BLaER1 treated with 17β-estradiol and CSF1 and Interleukin-3, amounts not matched to agents 10 nM and 100 nM (cell line): ENCODE results near the gene MDM1.

Source experiments
- H3K27ac ChIP-seq, 11 experiments: shearing (Covaris generic); formaldehyde crosslinking; 2 replicates each; pipeline ENCODE4 v1.8.1; 2022
- H3K27me3 ChIP-seq, 11 experiments: shearing (Covaris generic); formaldehyde crosslinking; 2 replicates each; pipeline ENCODE4 v1.8.1; 2022
- H3K36me3 ChIP-seq, 11 experiments: shearing (Covaris generic); formaldehyde crosslinking; 2 replicates each; pipeline ENCODE4 v1.8.1; 2022
- H3K4me1 ChIP-seq, 10 experiments: shearing (Covaris generic); formaldehyde crosslinking; 2 replicates each; pipeline ENCODE4 v1.8.1; 2022
- H3K4me2 ChIP-seq, 11 experiments: shearing (Covaris generic); formaldehyde crosslinking; 2 replicates each; pipeline ENCODE4 v1.8.1; 2022
- H3K4me3 ChIP-seq, 10 experiments: shearing (Covaris generic); formaldehyde crosslinking; 2 replicates each; pipeline ENCODE4 v1.8.1; 2022
- H3K9ac ChIP-seq, 11 experiments: shearing (Covaris generic); formaldehyde crosslinking; 2 replicates each; pipeline ENCODE4 v1.8.1; 2022
- H3K9me3 ChIP-seq, 11 experiments: shearing (Covaris generic); formaldehyde crosslinking; replicated peaks in 1 of 11; 2 replicates each; pipeline ENCODE4 v1.8.1; 2022
- H4K20me1 ChIP-seq, 11 experiments: shearing (Covaris generic); formaldehyde crosslinking; 2 replicates each; pipeline ENCODE4 v1.8.1; 2022
- Cebpa-rat ChIP-seq, 11 experiments: shearing (Covaris generic); IDR thresholded peaks; 2 replicates each; pipeline ENCODE4 v1.8.1; 2022

Gene MDM1

DNA sequence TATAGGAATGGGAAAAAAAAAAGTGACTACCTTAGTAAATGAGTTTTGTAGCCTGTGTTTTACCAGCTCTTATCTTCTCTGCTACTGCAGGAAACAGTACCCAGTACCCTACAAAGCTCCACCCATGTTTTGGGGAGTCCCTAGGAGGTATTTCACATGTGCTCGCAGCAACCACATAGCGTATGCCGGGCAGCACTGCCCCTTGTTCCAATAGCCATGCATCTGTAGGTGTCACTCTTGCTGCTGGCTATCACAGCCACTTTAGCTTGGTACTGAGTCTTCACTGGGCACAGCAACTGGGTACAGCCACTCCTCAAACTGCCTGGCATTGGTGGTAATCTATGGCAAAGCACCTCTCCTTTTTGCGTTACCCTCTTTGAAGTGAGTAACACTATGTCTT is 2.0 kb upstream of the MDM1 start:
- H3K27ac ChIP-seq: no peak overlapping the region
- H3K4me3 ChIP-seq: no peak overlapping the region
- H3K4me1 ChIP-seq: peaks cover 29 to 52% (median 40%) of the 10 kb centered on the region in 10 experiments
- H3K27me3 ChIP-seq: no peaks in the 10 kb centered on the region
- H3K4me2 ChIP-seq: peak overlapping the region in 9 of 11 experiments; percentile 6 to 90 (median 69); a peak in 16 of 22 replicates
- no peak overlapping the region for H3K9ac ChIP-seq
- peaks cover 0 to 11% (median 0%) of the 10 kb centered on the region in 11 experiments; a peak in 1 of 22 replicates for H3K36me3 ChIP-seq
- no peaks in the 10 kb centered on the region for H3K9me3 ChIP-seq
- no peaks in the 10 kb centered on the region for H4K20me1 ChIP-seq
- no peak for TF ChIP-seq Cebpa-rat (IDR thresholded peaks at IDR 0.05)

DNA sequence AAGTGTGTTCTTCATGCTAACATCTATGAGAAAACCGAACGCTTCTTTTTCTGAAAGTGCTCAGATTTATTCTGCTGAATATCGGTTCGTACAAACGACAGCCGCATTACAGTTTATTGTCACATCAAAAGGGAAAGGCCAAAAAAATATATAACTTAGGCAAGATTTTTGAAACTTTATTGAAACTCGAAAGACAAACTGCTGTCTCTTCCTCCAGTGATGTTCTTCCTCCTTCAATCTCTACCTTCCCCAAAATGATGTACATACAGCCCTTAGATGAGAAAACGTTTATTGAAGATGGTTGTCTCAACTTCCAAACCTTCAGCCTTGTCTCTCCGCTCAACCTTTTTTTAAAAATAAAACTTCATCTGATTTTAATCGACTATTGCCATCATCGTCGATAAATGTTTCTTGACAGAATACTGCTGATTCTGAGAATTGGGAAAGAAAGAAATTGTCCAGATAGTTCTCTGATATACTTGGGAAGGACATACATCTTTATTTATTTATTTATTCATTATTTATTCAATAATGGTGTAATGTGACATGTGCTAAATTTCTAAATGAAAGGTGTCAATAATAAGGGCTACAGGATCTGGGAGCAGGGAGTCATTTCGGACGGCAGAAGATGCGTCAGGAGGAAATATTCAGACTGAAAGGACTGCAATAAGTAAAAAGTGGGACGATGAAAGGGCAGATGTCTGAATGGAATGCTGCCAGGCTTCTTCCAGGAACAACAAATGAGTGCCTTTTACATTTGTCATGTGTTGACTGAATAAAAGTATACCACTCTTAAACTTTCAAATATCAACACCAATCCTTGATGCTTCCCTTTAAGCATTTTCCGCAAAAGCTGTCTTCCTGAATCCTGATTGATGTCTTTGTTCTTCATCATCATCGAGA is 817 bp upstream of the MDM1 start:
- TF ChIP-seq Cebpa-rat (IDR thresholded peaks at IDR 0.05): no peak
- peak overlapping the region; percentile 63 to 90 (median 70) for H3K4me2 ChIP-seq
- H3K9ac ChIP-seq: peak overlapping the region; percentile 69 to 86 (median 82)
- peak overlapping the region; percentile 66 to 84 (median 79) for H3K4me3 ChIP-seq
- H3K9me3 ChIP-seq: no peaks in the 10 kb centered on the region
- H3K36me3 ChIP-seq: peaks cover 0 to 15% (median 0%) of the 10 kb centered on the region in 11 experiments; a peak in 4 of 22 replicates
- H3K27ac ChIP-seq: peak overlapping the region; percentile 28 to 84 (median 73); a peak in 21 of 22 replicates
- no peaks in the 10 kb centered on the region for H4K20me1 ChIP-seq
- no peaks in the 10 kb centered on the region for H3K27me3 ChIP-seq
- peaks cover 36 to 59% (median 47%) of the 10 kb centered on the region in 10 experiments for H3K4me1 ChIP-seq

DNA sequence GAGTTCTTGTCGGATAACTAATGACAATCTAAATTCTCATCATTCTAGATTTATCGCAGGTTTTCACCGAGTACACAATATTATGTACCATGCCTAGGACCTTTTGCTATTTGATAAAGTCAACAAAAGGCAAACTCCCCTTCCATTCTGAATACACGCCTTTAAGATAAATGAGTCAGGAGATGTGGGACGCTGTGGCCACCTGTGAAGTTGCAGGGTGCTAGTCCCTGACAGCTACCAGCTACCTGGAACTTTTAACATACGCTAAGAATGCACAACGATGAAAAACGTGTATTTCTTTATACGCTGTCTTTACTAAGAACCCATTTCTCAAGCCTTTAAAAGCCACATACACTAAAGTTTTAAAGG is 678 bp downstream of the MDM1 start:
- peak overlapping the region; percentile 67 to 96 (median 90) for H3K4me2 ChIP-seq
- peak overlapping the region in 10 of 11 experiments; percentile 58 to 84 (median 72); a peak in 16 of 22 replicates for H3K27ac ChIP-seq
- peak overlapping the region; percentile 69 to 86 (median 82) for H3K9ac ChIP-seq
- TF ChIP-seq Cebpa-rat (IDR thresholded peaks at IDR 0.05): no peak
- H3K27me3 ChIP-seq: no peaks in the 10 kb centered on the region
- peaks cover 0 to 30% (median 9%) of the 10 kb centered on the region in 11 experiments; a peak in 10 of 22 replicates for H3K36me3 ChIP-seq
- no peaks in the 10 kb centered on the region for H4K20me1 ChIP-seq
- H3K4me3 ChIP-seq: peak overlapping the region; percentile 66 to 84 (median 79)
- no peaks in the 10 kb centered on the region for H3K9me3 ChIP-seq
- H3K4me1 ChIP-seq: peaks cover 36 to 59% (median 47%) of the 10 kb centered on the region in 10 experiments

DNA sequence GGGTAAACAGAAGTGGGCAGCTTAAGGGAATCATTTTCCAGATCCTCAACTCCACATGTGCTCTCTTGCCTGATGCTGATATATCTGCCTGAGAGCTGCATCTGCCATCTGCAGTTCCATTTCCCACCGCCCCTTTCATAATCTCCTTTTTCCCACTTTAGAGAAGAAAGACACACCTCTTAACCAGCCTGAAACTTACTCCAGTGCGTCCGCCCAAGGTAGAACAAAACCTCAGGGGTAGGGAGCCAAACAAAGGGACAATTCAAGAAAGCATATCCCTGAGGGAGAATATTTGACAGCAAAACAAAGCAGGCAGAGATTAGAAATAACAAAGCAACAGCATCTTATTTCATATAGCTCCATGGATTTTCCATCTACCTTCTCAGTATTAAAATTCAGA is 4.3 kb downstream of the MDM1 start:
- peaks cover 20 to 37% (median 30%) of the 10 kb centered on the region in 10 experiments for H3K4me1 ChIP-seq
- no peak overlapping the region for H3K9ac ChIP-seq

DNA sequence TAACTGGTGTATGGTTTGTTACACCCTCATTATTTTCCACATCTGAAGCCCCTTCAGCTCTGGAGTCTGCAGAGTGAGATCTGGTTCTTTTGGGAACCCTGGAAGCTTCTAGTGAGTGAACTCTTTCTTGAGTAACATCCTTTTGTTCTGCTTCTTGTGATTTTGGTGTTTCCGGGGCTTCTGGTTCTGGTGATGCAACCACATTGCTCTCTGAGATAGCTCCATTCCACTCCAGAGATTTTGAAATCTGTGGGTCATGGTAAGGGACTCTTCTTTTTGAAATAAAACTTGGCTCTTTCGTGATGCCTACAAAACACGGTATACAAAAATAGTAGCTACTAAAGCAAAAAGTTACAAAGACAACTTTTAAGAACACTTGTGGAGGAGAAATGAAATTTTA is 5.4 kb downstream of the MDM1 start:
- no peaks in the 10 kb centered on the region for H4K20me1 ChIP-seq
- no peak overlapping the region for H3K4me3 ChIP-seq
- H3K27me3 ChIP-seq: no peaks in the 10 kb centered on the region
- H3K9me3 ChIP-seq: no peaks in the 10 kb centered on the region
- H3K4me1 ChIP-seq: peaks cover 17 to 32% (median 28%) of the 10 kb centered on the region in 10 experiments
- H3K9ac ChIP-seq: no peak overlapping the region
- H3K4me2 ChIP-seq: no peak overlapping the region
- TF ChIP-seq Cebpa-rat (IDR thresholded peaks at IDR 0.05): no peak
- no peak overlapping the region for H3K27ac ChIP-seq
- peaks cover 9 to 58% (median 30%) of the 10 kb centered on the region in 11 experiments; a peak in 17 of 22 replicates for H3K36me3 ChIP-seq

More for the DNA sequence above, 4.3 kb downstream of the MDM1 start:
- Histone ChIP-seq H3K27me3 (no peaks in the 10 kb centered on the region), H4K20me1 (no peaks in the 10 kb centered on the region), H3K4me2 (no peak overlapping the region), H3K36me3 (peaks cover under 1 to 48% (median 21%) of the 10 kb centered on the region in 11 experiments; a peak in 17 of 22 replicates), H3K4me3 (no peak overlapping the region), H3K27ac (no peak overlapping the region), H3K9me3 (no peaks in the 10 kb centered on the region)
- no peak for TF ChIP-seq Cebpa-rat (IDR thresholded peaks at IDR 0.05)

DNA sequence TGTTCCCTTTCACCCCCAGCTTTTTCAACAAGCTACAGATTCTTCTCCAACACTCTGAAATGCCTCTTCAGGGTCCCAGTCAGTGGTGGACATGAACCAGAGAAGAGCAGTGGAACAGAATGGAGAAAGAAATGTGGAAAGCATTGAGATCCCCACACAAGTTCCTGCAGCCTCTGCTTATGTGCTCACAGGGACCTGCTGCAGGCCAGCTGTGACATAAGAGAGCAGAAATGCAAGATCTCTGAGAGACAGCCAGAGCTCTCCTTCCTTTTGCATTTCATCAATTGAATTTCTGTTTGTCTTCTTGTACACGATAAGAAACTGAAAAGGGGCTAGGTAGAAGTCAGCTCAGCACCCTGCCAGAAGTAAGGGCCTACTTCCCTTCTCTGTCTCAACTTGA is 6.2 kb downstream of the MDM1 start:
- Histone ChIP-seq H3K9me3 (no peaks in the 10 kb centered on the region), H3K4me1 (peaks cover 10 to 24% (median 20%) of the 10 kb centered on the region in 10 experiments), H4K20me1 (no peaks in the 10 kb centered on the region), H3K4me3 (no peak overlapping the region), H3K4me2 (no peak overlapping the region), H3K36me3 (peaks cover 9 to 62% (median 30%) of the 10 kb centered on the region in 11 experiments; a peak in 17 of 22 replicates), H3K9ac (no peak overlapping the region), H3K27ac (no peak overlapping the region), H3K27me3 (no peaks in the 10 kb centered on the region)
- no peak for TF ChIP-seq Cebpa-rat (IDR thresholded peaks at IDR 0.05)

DNA sequence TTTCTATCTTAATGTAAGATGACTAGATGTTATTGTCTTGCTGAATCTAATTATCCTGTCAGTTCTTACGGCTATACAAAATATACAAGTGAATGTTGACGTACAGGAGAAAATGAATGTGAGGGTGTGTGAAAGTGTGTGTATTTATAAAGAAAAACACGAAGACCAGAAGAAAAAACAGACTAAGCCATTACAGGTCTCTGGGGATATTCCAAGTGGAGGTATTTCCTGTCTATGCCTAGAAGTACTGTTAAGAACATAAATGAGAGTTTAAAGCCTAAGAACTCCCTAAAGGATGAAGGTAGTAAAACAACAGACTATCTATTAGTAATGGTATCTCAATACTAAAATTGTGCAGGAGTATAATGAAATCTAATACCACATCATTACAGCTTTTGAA is 7.6 kb downstream of the MDM1 start:
- no peak overlapping the region for H3K4me2 ChIP-seq
- no peaks in the 10 kb centered on the region for H4K20me1 ChIP-seq
- no peak overlapping the region for H3K9ac ChIP-seq
- no peaks in the 10 kb centered on the region for H3K9me3 ChIP-seq
- TF ChIP-seq Cebpa-rat (IDR thresholded peaks at IDR 0.05): no peak
- H3K4me1 ChIP-seq: peaks cover 9 to 18% (median 11%) of the 10 kb centered on the region in 10 experiments; a peak in 18 of 20 replicates
- no peak overlapping the region for H3K4me3 ChIP-seq
- H3K36me3 ChIP-seq: peaks cover 9 to 63% (median 34%) of the 10 kb centered on the region in 11 experiments; a peak in 17 of 22 replicates
- H3K27ac ChIP-seq: no peak overlapping the region
- no peaks in the 10 kb centered on the region for H3K27me3 ChIP-seq

DNA sequence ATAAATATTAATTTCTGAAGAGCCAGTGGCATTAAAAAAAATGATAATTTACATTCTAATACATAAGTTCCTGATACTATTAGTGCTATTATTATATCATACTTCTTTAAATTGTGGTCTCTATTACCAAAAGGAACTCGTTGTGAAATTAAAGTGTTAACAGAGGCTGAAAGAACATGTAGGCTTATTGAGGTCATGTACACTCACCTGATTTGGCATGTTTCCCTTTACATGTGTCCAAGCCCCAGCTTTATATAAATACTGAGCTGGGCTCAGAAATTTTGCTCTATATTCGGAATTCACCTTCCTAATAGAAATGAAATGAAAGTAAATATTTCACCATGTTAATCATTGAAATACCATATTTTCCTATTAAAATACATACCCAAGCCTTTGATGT is 11.0 kb downstream of the MDM1 start:
- Histone ChIP-seq H3K27me3 (no peaks in the 10 kb centered on the region), H3K36me3 (peaks cover 8 to 47% (median 22%) of the 10 kb centered on the region in 11 experiments; a peak in 16 of 22 replicates), H3K9ac (no peak overlapping the region), H3K4me3 (no peak overlapping the region), H3K4me1 (peaks cover 0 to 7% (median 0%) of the 10 kb centered on the region in 10 experiments; a peak in 4 of 20 replicates), H3K9me3 (no peaks in the 10 kb centered on the region), H4K20me1 (no peaks in the 10 kb centered on the region), H3K4me2 (no peak overlapping the region), H3K27ac (no peak overlapping the region)
- no peak for TF ChIP-seq Cebpa-rat (IDR thresholded peaks at IDR 0.05)

DNA sequence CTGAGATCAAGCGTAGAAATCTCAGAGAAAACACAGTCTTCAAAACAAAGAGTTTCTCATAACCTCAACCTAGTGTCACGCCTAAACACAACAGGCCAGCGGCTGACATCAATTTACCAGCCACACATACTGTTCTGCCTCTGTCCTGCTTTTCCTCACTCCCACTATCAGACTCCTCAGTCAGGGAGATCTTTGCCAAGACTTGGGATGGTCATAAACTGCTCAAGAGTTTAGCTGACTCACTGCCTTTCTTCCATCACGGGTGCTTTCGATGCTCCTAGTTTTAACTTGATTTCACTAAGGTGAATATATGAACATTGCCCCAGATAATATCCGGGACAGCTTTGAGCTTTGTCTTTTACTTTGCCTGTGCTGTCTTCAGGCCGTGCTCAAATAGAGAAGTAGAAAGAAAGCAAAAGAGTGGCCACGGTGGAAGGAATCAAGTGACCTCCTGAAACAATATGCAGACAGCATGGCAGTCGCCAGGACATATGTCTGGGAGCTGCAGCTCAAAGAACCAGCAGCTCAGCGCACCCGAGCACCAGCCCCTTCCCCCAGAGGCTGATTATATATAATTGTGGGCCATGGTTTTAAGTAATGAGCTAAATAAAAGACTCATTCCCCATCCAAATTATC is 12.1 kb downstream of the MDM1 start:
- Histone ChIP-seq H3K4me2 (no peak overlapping the region), H3K27me3 (no peaks in the 10 kb centered on the region), H4K20me1 (no peaks in the 10 kb centered on the region), H3K4me3 (no peak overlapping the region), H3K27ac (no peak overlapping the region), H3K4me1 (peaks cover 0 to 7% (median 0%) of the 10 kb centered on the region in 10 experiments; a peak in 4 of 20 replicates), H3K9ac (no peak overlapping the region), H3K9me3 (no peaks in the 10 kb centered on the region), H3K36me3 (peaks cover 3 to 38% (median 13%) of the 10 kb centered on the region in 11 experiments; a peak in 14 of 22 replicates)
- TF ChIP-seq Cebpa-rat (IDR thresholded peaks at IDR 0.05): no peak
